Dedifferentiated amniotic fluid mesenchymal stem cell (primary cell): ENCODE results near the gene ENPP3.

Experiments used
- DNase-seq: peaks from one replicate; pipeline ENCODE4 v3.0.0-alpha.2; 2016; ENCODE audit errors: extremely low spot score

Gene ENPP3

DNA sequence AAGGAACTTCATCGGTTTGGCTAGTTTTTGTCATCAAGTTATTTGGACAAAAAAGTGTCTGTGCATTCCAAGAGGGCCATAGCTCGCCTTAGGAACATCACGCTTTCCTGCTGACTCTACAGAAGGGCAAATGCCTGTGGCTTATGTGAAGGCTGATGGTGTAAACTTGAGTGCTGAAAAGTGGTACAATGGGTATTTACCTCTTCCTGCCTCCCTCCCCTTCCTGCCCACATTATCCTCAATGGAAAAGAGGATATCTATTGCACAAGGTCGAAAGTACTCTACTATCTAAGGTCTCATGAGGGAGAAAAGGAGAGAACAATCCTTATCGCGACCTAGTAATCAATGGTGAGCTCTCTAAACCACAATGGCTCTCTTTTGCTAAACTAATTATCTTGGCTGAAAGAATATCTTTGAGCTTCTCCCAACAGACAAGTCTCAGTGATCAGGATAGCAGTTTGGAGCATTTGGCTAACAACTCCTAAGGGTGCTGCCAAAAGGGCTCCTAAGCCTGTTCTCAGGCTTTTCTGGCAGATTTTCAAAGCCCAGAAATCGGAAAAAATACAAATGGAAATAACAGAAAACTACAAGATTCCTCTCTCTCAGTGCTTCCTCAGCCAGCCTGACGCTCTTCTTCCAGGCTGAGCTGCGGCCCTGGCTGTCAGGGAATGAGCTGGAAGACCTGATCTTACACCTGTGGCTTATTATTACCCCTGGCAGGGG, 128.1 kb downstream of the ENPP3 start:
- DNase-seq: no peak

DNA sequence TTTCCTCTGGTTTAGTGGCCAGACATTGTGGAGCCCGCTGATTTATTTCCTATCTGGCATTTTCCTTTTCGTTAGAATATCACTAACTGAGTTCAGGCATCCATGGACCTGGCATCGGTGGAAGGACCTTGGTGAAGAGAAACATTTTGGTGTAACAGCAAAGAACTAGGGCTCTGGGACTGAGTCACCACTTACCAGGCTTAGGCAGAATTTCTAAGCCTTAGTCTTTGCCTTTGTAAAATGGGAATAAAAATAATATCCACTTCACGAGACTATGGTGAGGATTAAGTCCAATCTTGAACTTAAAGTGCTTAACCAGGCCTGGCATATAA, 128.7 kb downstream of the ENPP3 start:
- DNase-seq: no peak

DNA sequence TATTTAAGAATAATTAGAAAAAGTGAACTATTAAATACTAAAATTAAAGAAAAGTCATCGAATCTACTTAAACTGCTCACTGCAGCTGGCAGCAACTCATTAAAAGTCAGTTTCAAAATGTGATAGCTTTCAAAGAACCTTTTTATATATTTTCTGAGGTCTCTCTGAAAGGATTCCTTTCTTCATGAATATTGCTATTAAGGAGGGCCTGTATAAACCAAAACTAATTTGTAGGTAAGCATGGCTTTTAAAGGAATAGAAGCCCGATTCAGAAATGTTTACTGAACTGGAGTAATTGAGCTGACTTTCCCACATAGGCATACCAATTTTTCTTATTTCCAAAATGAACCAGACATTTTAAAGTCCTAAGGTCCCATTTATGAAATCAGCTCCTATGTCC, 129.5 kb downstream of the ENPP3 start:
- DNase-seq: no peak

DNA sequence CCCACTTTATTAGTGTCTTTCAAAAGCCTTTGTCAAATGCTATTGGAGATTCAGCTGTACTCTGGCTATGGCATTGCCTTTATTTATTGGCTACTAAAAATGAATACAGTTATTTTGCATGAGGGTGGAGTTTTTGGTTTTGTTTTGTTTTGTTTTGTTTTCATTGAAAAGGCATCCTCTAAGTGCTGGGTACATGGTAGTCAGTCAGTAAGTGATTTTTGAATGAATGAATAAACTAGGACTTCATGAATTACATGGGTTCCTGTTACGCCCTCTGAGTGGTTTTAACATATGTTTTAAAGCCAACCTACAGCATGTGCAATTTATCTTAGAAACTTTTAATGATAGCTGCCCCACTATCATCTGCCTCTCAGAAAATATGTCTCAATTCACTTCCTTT, 131.9 kb downstream of the ENPP3 start:
- no peak for DNase-seq

DNA sequence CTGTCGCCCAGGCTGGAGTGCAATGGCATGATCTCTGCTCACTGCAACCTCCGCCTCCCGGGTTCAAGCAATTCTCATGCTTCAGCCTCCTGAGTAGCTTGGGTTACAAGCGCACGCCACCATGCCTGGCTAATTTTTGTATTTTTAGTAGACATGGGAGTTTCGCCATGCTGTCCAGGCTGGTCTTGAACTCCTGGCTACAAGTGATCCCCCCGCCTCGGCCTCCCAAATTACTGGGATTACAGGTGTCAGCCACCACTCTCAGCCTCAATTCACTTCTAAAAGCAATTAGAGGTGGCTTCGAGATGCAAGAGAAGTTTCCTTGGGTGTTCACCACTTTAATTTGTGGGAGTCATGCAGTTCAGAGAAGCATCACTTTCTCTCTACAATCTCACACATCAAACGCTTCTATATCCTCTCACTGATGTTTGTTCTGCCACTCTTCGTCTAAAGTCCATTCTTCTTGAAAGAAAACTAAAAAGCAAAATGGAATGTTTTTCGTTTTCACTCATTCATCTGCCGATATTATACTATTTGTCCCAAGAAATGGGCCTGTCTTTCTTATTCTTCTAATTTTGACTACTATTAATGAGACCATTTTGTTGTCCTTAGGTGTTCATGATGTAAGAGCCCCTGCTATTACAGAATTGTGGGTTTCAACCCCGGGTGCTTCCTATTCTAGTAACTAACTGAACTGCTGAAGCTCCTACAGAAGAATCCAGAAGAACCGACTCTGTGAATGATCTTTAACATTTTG, 132.5 kb downstream of the ENPP3 start:
- DNase-seq: no peak

DNA sequence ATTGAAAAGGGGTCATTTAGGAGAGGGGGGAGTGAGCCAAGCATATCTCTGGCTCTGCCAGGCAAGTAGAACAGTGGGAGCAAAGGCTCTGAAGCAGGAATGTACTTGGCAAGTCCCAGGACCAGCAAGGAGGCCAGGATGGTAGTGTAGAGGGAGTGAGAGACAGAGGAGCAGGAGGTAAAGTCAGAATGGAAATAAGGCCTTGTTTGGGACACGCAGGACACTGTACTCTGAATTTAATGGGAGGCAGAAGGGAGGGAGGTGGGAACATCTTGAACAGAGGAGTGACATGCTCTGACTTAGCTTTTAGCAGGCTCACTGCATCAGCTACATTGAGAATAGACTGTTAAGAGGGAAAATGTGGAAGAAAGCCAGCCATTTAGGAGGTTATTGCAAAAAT, 133.7 kb downstream of the ENPP3 start:
- no peak for DNase-seq

DNA sequence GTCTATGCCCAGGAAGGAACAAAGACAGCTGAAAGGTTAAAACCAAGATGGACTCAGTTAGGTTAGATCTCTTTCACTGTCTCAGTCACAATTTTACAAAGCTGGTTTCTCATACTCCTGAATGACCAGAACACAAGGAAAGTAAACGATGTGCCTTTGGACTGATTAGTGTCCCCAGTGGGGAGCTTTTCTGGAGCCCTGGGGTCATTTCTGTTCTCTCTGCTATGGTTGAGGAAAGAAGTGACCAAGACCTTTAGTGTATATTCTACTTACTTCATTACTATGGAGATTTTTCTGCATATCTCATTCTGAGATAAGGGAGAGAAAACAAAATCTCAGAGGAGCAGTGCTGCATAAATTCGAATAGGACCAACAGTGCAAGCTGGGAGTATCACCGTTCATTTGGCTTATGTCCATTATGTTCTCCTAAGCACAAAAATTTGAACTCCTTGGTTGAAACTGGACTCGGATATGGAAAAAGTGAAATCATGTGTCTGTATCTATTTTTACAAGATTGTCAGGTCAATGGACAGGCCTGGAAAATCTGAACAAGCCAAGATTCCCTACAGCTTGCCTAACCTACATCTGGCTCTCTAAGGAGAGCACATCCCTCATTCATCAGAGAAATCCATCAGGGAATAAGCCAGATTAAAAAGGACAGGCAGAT, 136.3 kb downstream of the ENPP3 start:
- DNase-seq: no peak

DNA sequence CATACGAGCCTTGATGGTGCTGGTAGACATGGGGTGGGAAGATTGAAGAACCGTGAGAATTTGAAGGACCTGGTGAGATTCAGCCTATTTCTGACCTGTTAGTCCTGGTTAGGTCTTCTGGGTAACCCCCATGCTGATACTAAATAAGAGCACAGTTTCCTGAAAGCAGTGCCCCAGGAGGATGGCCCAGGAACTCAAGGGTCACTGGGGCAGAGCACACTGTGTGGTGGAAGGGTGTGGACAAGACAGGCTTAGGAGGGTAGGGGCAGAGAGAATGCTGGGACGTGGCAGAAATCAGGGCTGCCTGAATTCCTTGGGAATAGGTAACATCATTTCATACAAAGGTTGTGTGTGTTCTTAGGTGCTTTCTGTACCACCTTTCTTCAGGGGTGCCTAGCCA, 138.8 kb downstream of the ENPP3 start:
- no peak for DNase-seq

DNA sequence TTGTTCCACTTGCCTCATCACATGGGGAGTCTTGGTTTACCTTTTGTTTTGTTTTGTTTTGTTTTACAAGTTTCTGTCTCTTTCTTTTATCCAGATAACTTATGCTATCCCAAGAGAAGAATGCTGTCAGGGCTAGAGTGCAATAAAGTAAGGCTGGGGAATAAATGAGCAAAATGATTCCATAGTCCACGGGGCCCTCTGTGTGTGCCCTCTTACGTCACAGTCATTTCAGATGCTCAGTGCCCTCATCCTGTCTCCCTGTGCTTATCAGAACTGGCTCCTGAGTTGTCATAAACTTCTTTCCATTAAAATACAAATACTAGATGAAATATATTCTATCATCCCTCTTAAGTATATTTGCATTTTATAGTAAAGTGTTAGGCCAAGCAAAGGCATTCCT, 139.9 kb downstream of the ENPP3 start:
- no peak for DNase-seq

DNA sequence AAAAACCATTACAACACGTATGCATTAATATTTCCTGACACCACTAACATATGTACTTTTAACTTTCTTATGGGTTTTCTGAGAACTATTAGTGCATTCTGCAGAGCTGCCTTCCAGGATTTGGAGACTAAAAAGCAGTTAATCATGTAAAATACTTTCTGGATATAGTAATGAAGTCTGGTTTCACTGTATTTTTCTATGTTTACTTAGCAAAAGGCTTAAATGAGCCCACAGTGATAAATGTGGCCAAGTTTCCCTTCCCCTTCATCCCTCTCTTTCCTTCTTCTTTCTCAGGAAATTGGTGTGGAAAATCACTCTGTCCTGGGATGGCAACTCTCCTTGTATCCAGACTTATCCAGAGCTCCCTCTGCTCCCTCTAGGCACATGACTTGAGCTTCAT, 141.1 kb downstream of the ENPP3 start:
- DNase-seq: no peak

DNA sequence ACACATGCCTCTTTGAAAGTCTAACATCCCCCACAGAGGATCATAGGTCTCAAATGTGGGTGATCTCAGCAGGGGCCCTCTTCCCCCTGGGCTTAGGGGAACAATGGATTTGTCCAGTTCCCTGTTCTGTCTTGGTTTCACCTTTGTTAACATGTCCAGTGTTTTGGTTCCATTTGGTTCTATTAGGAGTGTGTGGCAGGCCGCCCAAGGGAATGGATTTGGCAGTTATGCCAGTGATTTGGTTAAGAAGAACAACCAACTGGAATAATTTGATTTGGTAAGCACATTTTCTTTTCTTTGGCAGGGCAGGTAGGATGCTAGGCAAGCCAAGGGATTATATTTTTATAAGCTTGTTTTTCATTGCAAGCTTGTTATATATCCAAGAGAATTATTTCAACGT, 142.2 kb downstream of the ENPP3 start:
- no peak for DNase-seq

DNA sequence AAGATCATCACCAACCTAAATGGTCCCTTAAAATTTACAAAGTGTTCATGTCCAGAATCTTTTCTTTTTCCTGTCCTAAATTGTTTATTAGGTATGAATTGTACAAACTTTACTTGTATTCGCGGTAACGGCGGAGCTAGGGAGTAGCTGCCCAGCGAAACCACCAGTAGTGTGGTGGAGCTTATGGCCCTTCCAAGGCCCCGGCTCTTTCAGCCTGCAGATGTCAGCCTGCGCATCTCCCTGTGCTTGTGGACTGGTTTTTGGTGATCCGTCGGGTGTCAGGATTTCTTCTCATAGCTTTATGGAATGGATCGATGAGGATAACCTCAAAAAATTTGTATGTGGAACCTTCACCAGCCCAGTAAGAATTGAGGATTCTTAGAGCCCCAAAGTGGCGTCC, 143.5 kb downstream of the ENPP3 start:
- DNase-seq: no peak

DNA sequence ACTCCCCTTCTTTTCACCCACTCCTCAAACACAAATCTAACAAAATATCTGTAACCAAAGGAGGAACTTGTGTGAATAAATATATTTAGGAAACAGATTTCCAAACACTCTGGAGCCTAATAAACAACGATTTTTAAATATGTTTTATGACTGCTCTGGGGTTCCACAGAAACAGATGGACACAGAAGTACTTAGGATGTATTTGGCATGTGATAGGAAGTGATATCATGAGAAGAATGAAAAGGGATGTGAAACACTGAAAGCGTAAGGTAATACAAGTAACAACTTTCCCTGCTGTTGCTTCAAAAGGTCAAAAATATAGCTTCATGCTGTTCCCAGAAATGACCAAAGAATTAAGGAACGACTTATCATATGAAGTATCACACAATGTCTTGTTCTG, 144.6 kb downstream of the ENPP3 start:
- no peak for DNase-seq

DNA sequence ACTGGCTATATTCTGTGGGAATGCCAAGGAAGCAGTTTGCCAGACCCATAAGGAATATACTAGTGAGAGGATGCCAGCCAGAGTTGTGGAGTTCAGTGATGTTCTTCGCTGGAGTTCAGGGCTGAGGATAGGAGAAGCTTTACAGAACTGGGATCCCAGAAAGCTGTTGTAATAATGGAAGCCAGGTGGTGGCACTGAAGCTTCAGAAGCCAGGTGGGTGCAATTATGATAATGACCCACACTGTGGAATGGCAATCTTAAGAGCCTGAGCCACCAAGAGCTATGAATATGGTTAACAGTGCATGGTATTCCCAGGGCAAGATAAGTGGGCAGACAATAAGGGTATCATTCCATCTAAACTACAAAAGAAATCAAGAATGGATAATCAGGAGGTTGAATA, 145.7 kb downstream of the ENPP3 start:
- no peak for DNase-seq

DNA sequence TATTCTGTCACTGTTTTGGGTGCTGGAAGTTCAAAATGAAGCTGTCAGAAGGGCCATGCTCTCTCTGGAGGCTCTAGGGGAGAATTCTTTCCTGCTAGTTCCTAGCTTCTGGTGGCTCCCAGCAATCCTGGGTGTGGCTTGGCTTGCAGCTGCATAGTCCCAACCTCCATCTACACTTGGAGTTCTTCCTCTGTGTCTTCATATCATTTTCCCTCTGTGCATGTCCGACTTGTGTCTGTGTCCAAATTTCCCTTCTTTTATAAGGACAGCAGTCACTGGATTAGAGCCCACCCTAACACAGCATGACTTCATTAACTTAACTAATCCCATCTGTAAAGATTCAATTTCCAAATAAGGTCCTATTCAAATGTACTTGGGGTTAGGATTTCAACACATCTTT, 147.5 kb downstream of the ENPP3 start:
- DNase-seq: no peak

DNA sequence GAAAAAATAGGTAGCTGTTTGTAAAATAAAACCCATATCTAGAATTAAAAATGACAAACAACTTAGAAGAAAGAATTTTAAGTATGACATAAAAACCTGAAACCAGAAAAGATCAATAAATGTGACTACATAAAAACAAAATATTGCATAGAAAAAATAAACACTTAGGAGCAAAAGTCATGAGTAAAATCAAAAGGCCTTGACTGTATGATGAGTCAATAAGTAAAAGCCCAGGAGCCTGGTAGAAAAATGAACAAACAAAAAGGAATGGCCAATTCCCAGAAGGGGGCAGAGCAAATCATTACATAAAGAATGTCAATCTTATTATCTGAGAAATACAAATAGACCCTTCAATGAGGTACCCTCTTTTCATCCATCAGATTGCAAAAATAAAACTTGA, 150.0 kb downstream of the ENPP3 start:
- DNase-seq: no peak

DNA sequence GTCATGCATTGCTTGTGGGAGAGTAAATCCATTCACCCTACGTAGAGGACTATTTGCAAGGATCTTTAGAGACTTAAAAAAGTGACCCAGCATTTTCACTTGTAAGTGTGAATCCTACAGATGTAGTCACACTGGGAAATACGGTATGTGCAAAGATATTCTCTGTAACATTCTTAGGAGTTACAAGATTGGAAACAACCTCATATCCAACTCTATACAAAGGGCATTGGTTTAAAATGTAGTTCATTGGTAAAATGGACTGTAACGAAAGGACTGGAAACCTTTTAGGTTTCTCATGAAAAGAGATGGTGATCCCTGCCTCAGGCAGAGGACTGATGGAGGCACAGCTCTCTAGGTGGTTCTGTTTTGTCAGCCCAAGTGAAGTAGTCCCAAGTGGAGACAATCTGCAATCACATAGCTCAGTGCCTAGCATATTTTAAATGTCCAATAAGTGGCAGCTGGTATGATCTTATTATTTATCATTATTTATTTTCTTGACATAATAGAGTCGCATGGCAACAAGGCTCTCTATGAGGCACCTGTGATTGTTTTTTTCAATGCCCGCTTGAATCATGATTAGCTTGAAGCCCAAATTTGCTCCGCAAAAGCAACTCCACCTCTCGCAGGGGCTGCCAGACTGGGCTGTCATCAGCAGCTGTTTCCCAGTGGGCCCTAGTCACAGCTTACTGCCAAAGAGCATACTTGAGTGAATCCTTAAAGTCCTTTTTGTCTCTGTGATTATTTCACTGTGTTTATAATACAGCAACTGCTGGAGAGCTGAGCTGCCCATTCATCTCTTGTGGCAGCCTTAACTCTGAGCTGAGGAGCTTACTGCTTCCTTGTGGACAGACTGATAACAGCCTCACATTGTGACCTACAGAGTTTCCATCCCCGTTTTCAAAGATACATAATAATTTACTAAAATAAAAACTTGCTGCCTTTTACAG, 150.9 kb downstream of the ENPP3 start:
- no peak for DNase-seq

DNA sequence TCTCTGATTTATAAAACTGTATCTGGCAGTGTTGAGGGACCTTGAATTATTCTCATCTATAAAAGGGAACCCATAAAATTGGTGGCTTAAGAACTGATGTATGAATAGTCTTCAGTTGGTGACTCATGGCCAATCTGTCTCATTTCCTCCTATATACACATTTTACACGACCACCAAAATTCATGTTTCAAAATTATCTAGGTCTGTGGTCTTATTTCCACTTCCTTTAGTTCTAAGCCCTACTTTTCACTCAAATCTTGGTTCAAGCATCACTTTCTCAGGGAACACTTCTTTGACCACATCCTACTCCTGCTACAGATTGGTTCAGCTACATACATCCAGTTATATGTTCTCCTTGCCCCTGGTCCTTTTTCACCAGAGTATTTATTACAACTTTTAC, 152.1 kb downstream of the ENPP3 start:
- DNase-seq: no peak

DNA sequence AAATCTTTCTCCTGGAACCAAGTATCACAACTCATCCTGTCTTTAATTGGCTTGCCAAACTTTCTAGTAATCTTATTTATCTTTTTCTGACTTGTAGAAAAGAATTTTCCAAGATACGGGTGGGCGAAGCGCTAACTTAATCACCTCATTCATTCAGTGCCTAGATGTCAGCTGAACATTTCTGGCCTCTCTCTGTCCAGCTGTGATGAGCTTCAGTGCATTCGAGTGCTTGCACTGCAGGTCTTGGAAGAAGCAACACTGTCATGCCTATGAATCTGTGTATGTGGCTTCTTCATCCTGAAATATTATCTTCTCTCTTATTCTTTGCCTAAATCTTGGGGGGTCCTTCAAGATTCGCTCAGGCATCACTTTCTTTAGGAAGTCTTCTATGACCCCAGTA, 154.4 kb downstream of the ENPP3 start:
- no peak for DNase-seq

DNA sequence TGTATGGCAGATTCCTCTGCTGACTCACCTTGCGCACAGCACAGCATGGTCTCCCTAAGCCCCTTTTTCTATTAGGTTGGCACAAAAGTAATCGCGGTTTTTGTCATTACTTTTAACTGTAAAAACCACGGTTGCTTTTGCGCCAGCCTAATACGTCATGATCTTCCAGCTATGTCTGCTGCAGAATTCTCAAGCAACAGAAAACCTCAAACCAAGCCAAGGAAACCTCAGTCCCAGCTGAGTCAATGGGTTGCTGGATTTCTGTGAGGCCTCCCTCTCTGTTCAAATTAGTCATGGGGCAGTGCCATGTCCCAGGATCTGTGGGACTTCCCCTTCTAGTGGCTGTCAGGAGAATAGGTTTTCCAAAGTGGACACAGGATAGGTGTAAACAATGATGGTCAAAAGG, 155.0 kb downstream of the ENPP3 start:
- DNase-seq: no peak

DNA sequence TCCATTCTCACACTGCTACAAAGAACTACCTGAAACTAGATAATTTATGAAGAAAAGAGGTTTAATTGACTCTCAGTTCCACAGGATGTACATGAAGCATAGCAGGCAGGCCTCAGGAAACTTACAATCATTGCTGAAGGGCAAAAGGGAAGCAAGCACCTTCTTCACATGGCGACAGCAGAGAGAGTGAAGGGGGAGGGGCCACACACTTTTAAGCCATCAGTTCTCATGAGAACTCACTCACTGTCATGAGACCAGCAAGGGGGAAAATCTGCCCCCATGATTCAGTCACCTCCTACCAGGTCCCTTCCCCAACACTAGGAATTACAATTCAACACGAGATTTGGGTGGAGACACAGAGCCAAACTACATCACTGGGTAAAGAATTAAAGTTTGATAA, 158.3 kb downstream of the ENPP3 start:
- DNase-seq: no peak
